HS-5 (cell line): ENCODE data around the gene LDHB.
"Not testable (repeated sequence)": the region's sequence is repeated elsewhere in the genome, so short reads cannot be mapped to it uniquely, and the experiment has no call there.

ENCODE experiments used
- DNase-seq: peaks from one replicate; pipeline ENCODE4 v3.0.0-alpha.2; 2012; ENCODE audit warnings: low read depth

The LDHB gene

DNA sequence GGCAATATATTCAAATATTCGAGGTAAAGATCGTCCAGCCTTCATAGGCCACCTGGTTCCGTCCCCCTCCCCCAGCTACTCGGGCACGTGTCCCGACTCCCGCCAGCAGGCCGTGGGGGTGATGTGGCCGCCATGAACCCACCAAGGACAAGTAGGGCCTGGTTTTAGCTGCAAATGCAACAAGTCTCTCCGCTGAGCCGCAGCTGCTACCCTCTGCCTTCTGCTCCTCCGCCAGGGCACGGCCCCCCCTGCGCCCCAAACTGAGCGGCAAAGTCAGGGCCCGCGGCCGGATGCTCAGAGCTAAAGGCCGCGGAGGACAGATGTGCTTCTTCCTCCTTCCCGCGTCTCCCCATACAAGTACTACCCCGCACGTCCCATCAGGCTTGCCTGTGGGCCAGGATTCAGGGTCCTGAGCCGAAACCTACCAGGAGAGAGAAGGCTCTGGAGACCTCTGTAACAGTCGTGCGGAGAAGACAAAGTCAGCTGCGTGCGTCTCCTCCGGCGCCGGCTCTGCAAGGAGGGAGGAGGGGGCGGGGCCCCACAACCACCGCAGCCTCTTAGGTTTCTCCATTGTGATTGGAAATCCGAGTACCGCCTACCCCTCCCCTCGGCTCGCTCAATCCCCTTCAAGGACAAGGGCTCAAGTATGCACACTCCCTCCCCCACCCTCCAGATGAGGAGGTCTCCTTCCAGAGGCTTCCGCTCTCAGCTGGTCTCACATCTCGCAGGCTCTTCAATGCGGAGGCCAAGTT lies at the start of gene LDHB:
Gene LDHB, minus strand, starts transcription at position 517 of the 752 bp plus-strand sequence. CDS start 3,171 bp downstream, outside the sequence.
- peak; percentile 84 for DNase-seq

- DNase-seq, result no peak
Observed at GRCh38 chr12:21704847-21705246, 47.2 kb upstream of the LDHB start.

GRCh38 chr12:21699851-21700250 lies 42.2 kb upstream of the LDHB start:
- DNase-seq, result no peak

DNA sequence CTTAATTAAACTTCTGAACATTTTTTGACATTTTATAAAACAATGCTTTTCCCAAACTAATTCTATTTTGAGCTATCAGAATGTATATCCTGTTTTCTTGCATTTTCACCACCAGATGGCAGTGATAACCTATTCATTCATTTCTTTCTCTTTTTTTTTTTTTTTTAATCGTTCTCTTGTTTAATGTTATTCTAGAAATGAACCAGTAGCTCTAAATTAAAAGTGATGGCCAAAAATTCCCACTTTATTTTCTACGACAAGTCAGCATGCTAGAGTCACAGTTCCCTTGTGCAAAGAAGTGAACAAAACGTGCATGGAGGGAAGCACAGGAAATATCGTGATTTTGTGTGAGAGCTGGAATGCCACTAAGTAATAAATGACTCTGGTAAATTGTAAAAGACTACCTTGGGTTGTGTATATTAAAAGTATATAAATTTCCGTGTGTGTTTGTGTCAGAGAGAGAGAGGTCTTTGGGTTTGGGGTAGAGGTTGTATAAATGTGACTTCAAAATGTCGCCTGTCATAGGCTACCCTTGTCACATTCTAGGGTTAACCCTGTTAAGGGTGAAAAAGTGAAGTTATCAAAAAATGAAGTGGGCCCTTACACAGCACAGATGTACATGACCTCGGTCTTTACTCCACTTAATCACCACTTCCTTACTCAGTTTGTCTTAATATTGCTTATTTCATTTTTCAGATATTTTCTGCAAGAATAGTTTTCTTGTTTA lies 40.4 kb upstream of the LDHB start:
- DNase-seq, result peak; percentile 32

DNA sequence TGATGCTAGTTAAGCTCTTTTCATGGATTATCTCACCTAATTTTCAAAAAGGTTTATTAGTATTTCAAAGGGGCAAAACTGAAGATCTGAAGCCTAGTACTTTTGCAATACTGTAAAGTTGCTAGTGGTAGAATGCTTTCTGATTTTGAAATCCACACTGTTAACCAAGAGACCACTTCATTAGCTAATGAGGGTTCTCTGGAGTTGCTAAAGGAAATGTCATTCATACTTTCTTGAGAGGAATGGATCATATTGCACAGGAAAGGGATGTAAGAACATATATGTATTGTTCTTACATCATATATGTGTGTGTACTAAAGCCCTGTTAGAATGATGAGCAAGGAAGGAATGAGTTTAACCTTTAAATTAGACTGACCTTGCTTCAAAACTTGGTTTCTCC lies 39.0 kb upstream of the LDHB start:
- DNase-seq, result no peak

GRCh38 chr12:21695986-21696385 lies 38.3 kb upstream of the LDHB start:
- DNase-seq, result no peak

- no peak for DNase-seq
Observed at GRCh38 chr12:21694660-21695059, 37.0 kb upstream of the LDHB start.

- no peak for DNase-seq
Observed at GRCh38 chr12:21691515-21691914, 33.9 kb upstream of the LDHB start.

DNA sequence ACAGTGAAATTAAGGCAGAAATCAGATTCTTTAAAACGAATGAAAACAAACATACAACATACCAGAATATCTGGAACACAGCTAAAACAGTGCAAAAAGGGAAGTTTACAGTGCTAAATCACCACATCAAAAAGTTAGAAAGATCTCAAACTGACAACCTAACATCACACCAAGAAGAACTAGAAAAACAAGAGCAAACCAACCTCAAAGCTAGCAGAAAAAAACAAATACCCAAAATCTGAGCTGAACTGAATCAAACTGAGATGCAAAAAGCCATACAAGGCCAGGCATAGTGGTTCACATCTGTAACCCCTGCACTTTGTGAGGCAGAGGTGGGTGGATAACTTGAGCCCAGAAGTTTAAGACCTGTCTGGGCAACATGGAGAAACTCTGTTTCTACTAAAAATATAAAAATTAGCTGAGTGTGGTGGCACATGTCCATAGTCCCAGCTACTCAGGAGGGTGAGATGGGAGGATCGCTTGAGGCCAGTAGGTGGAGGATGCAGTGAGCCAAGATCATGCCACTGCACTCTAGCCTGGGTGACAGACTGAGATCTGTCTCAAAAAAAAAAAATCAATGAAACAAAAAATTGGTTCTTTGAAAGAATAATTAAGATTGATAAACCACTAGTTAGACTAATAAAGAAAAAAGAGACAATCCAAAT lies 33.2 kb upstream of the LDHB start:
- DNase-seq, result no peak

- no peak for DNase-seq
Observed at GRCh38 chr12:21683115-21683514, 25.5 kb upstream of the LDHB start.

DNA sequence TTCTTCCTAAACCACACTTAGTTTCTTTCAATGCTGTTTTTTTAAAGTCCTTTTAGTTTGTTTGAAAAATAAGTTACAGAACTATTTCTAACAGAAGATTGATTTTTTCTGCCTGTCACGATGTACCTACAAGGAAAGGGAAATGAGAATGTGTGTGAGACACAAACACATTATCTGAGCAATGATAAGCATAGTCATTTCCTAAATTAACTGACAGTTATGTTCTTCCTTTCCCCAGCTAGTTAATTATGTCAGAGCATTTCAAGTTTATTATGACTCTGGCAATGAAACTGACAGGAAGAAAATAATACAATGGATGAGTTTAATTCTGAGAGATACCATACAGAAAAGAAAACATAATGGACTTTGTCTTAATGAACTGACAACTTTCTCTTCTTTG lies 21.3 kb upstream of the LDHB start:
- no peak for DNase-seq

GRCh38 chr12:21677622-21678277 lies 20.1 kb upstream of the LDHB start:
- no peak for DNase-seq

- no peak for DNase-seq
Observed at GRCh38 chr12:21677204-21677603, 19.6 kb upstream of the LDHB start.

DNA sequence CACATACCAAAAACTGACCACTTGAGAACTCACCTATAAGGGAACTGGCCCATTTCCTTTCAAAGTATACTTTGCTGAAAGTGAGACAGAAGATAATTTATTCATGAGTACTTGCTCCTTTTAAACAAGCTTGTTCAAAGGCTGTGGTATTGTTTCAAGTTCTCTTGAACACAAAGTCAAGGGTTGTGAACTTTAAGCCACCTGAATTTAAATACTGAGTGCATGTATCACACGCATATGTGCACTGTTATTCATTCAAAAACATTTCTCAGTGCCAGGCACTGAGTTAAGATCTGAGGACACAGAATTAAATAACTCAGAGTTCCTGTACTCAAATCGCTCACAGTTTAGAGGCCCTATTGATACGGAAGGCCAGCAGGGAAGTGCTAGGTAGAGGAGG lies 19.1 kb upstream of the LDHB start:
- no peak for DNase-seq

DNA sequence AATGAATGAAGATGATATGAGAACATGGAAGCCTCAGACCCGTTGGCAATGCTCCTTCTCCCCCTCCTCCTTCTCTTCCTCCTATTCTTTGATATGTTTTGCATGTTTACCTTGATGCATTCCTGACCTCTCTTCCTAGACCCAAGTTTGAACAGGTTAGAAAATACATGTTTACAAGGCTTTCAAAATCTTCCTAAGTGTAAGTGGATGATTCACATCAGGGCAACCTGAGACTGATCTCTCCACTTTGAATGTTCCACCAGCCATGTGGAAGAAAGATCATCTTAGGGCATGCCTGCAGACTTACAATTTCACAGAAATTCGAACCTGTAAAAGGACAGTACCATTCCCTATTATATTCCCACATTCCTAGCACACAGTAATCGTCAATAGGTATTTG lies 18.0 kb upstream of the LDHB start:
- no peak for DNase-seq

- no peak for DNase-seq
Observed at GRCh38 chr12:21675096-21675495, 17.5 kb upstream of the LDHB start.

GRCh38 chr12:21673830-21674552 lies 16.3 kb upstream of the LDHB start:
- DNase-seq, result not testable (repeated sequence)

GRCh38 chr12:21672146-21672545 lies 14.5 kb upstream of the LDHB start:
- no peak for DNase-seq

DNA sequence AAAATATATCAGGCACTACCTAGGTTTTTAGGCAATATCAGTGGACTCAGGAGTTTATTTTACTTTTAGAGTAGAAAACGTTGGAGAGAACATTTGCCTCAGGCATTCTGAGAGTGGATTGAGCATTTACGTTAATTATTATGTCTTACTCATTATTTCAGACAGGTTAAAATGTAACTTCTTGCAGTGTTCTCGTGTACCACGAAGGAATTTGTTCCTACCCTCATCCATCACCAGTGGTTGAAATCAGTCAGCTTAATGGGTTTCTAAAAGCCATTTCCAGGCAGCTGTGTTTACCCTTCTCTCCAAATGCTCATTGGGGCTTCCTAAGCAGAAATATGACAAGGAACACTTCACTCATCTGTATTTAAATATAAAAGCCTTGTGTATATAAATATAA lies 9.1 kb upstream of the LDHB start:
- DNase-seq, result no peak

DNA sequence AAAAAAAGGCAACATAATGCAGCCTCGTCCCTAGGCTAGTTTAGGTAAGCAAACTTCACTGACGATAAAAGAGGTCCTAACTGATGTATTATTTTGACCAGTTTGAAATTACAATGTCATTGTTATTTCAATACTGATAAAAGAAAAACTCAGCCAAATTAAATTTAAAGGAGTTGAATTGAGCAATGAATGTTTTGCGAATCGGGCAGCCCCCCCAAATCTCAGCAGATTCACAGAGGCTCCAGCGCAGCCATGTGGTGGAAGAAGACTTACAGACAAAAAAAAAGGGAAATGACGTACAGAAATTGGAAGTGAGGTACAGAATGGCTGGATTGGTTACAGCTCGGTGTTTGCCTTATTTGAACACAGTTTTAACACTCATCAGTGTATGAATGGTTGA lies 8.2 kb upstream of the LDHB start:
- DNase-seq, result no peak

- DNase-seq, result no peak
Observed at GRCh38 chr12:21662122-21662792, 4.6 kb upstream of the LDHB start.
